Measurements from ENCODE around the gene ARMC9. TPM values are rescaled to one million over a fixed set of nuclear protein-coding genes. Genes with fewer than 3 reads are reported as not detected.

Gene ARMC9
- total RNA-seq, 1 experiment from 2014 or later, result 16.4 TPM

DNA sequence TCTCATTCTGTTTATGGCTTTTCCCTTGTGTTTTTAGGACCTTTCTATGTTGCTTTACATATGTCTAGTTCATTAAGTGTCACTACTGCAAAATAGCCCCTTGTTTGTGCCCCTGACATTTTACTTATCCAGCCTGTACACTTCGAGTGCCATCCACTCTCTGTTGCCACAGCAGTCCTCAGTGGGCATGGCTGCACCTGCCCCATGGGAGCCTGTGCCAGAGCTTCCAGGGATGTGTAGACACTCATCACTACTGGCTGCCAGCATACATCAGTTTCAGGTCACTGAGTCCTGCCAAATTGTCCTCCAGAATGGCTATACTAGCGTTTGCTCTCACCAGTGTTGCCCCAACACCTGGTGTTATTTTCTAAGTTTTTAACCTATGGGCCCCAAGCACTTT is 80.4 kb downstream of the ARMC9 start:
- H3K4me2 ChIP-seq (ENCODE audit: low read length), result no peak overlapping the region
- BruUV-seq (replicated peaks), result no TSS peak
- no peaks in the 10 kb centered on the region for H3K9me3 ChIP-seq (ENCODE audit: control insufficient read depth in 1 of 2, insufficient read depth in 1 of 2, low read depth in 1 of 2, low read length in 2 of 2)
- no peaks in the 10 kb centered on the region for H3K27me3 ChIP-seq (ENCODE audit: insufficient read depth, low read length)
- no peak for DNase-seq (ENCODE audit: low read depth, low spot score)
- RAD21 ChIA-PET (ENCODE audit: low non-redundant PET in 1 of 2, low total read pairs in 2 of 2, uncharacterized antibody in 2 of 2, unreplicated experiment in 2 of 2), result no interaction called here
- no peak for ATAC-seq
- intact Hi-C loops (cut with micrococcal nuclease), result no loop called here
- peaks cover under 1 to 8% of the 10 kb centered on the region in 2 experiments for H3K36me3 ChIP-seq (ENCODE audit: control insufficient read depth in 1 of 2, insufficient read depth in 2 of 2, low read length in 2 of 2)
- H2AFZ ChIP-seq (ENCODE audit: low read depth, low read length, poor library complexity, severe bottlenecking), result no peak overlapping the region
- H3K4me3 ChIP-seq (replicated peaks in 1 of 2; ENCODE audit: low read depth in 1 of 2, low read length in 2 of 2), result no peak overlapping the region
- no peaks in the 10 kb centered on the region for H3K79me2 ChIP-seq (ENCODE audit: insufficient read depth, low read length)
- no peak overlapping the region for H3K27ac ChIP-seq (ENCODE audit: low read depth, low read length)
- TF ChIP-seq SRF (IDR thresholded peaks at IDR 0.05; ENCODE audit: low read depth) (no peak), CEBPB (IDR thresholded peaks at IDR 0.05; ENCODE audit: low read depth) (no peak), POLR2A (IDR thresholded peaks at IDR 0.05; ENCODE audit: borderline replicate concordance, extremely low read depth, insufficient read depth, insufficient read length) (no peak), TCF7L2 (IDR thresholded peaks at IDR 0.05; ENCODE audit: borderline replicate concordance, extremely low read depth, insufficient read depth, insufficient read length) (no peak)
- CTCF ChIA-PET, result no interaction called here
- POLR2A ChIA-PET, result no interaction called here
- H3K9ac ChIP-seq (ENCODE audit: low read length), result no peak overlapping the region
- no peaks in the 10 kb centered on the region for H3K9me2 ChIP-seq (ENCODE audit: insufficient read depth)
- H4K20me1 ChIP-seq (ENCODE audit: insufficient read depth), result no peaks in the 10 kb centered on the region
- H3K4me1 ChIP-seq (ENCODE audit: control insufficient read depth in 1 of 2, insufficient read depth in 2 of 2, low read length in 2 of 2), result no peaks in the 10 kb centered on the region

DNA sequence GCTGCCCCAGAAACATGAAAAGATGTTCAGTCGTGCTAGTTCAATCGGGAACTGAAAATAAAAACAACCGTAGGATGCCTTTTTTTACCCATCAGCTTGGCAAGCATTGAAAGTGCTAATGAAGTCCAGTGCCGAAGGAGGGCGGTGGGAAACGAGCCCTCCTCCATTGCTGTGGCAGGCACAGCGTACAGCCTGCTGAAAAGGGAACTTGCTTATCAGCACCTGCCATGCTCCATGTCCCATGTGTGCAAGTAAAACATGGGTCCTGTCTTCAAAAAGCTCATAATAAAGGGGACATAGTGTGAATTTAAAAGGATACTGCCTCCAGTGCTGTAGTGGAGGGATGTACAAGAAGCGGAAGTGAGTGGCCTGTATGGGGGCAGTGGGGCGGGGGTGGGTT is 82.4 kb downstream of the ARMC9 start:
- Histone ChIP-seq H3K4me2 (ENCODE audit: low read length) (no peak overlapping the region), H3K4me1 (ENCODE audit: control insufficient read depth in 1 of 2, insufficient read depth in 2 of 2, low read length in 2 of 2) (no peaks in the 10 kb centered on the region), H3K36me3 (ENCODE audit: control insufficient read depth in 1 of 2, insufficient read depth in 2 of 2, low read length in 2 of 2) (peaks cover 0 to 8% of the 10 kb centered on the region in 2 experiments; a peak in 3 of 4 replicates), H3K4me3 (replicated peaks in 1 of 2; ENCODE audit: low read depth in 1 of 2, low read length in 2 of 2) (no peak overlapping the region), H3K9ac (ENCODE audit: low read length) (no peak overlapping the region), H3K27ac (ENCODE audit: low read depth, low read length) (no peak overlapping the region), H2AFZ (ENCODE audit: low read depth, low read length, poor library complexity, severe bottlenecking) (no peak overlapping the region), H3K9me2 (ENCODE audit: insufficient read depth) (no peaks in the 10 kb centered on the region), H3K27me3 (ENCODE audit: insufficient read depth, low read length) (no peaks in the 10 kb centered on the region), H3K9me3 (ENCODE audit: control insufficient read depth in 1 of 2, insufficient read depth in 1 of 2, low read depth in 1 of 2, low read length in 2 of 2) (no peaks in the 10 kb centered on the region), H3K79me2 (ENCODE audit: insufficient read depth, low read length) (no peaks in the 10 kb centered on the region), H4K20me1 (ENCODE audit: insufficient read depth) (no peaks in the 10 kb centered on the region)
- ChIA-PET CTCF (no interaction called here), RAD21 (ENCODE audit: low non-redundant PET in 1 of 2, low total read pairs in 2 of 2, uncharacterized antibody in 2 of 2, unreplicated experiment in 2 of 2) (no interaction called here), POLR2A (no interaction called here)
- ATAC-seq (no peak), DNase-seq (ENCODE audit: low read depth, low spot score) (no peak)
- intact Hi-C loops (cut with micrococcal nuclease), result no loop called here
- BruUV-seq (replicated peaks), result no TSS peak
- TF ChIP-seq FOSL1 (IDR thresholded peaks at IDR 0.05; ENCODE audit: low read depth) (no peak), EZH2phosphoT487 (IDR thresholded peaks at IDR 0.05; ENCODE audit: borderline replicate concordance) (no peak), EGR1 (IDR thresholded peaks at IDR 0.05; ENCODE audit: low read depth) (no peak), SP1 (IDR thresholded peaks at IDR 0.05; ENCODE audit: low read depth) (no peak), ZNF274 (IDR thresholded peaks at IDR 0.05; ENCODE audit: low read depth, low read length) (no peak), POLR2AphosphoS5 (IDR thresholded peaks at IDR 0.05; ENCODE audit: low read depth, low read length) (no peak), SIN3A (IDR thresholded peaks at IDR 0.05; ENCODE audit: low read depth) (no peak), CBX3 (IDR thresholded peaks at IDR 0.05; ENCODE audit: low read depth) (no peak), POLR2A (IDR thresholded peaks at IDR 0.05; ENCODE audit: borderline replicate concordance, extremely low read depth, insufficient read depth, insufficient read length) (no peak), EZH2 (IDR thresholded peaks at IDR 0.05) (no peak)
- TF ChIP-seq, protein P1, sequence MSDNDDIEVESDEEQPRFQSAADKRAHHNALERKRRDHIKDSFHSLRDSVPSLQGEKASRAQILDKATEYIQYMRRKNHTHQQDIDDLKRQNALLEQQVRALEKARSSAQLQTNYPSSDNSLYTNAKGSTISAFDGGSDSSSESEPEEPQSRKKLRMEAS (IDR thresholded peaks at IDR 0.05), result no peak
- TF ChIP-seq, protein P2, sequence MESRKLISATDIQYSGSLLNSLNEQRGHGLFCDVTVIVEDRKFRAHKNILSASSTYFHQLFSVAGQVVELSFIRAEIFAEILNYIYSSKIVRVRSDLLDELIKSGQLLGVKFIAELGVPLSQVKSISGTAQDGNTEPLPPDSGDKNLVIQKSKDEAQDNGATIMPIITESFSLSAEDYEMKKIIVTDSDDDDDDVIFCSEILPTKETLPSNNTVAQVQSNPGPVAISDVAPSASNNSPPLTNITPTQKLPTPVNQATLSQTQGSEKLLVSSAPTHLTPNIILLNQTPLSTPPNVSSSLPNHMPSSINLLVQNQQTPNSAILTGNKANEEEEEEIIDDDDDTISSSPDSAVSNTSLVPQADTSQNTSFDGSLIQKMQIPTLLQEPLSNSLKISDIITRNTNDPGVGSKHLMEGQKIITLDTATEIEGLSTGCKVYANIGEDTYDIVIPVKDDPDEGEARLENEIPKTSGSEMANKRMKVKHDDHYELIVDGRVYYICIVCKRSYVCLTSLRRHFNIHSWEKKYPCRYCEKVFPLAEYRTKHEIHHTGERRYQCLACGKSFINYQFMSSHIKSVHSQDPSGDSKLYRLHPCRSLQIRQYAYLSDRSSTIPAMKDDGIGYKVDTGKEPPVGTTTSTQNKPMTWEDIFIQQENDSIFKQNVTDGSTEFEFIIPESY (IDR thresholded peaks at IDR 0.05; ENCODE audit: extremely low read depth, insufficient replicate concordance, low read length), result no peak
- TF ChIP-seq, protein P3, sequence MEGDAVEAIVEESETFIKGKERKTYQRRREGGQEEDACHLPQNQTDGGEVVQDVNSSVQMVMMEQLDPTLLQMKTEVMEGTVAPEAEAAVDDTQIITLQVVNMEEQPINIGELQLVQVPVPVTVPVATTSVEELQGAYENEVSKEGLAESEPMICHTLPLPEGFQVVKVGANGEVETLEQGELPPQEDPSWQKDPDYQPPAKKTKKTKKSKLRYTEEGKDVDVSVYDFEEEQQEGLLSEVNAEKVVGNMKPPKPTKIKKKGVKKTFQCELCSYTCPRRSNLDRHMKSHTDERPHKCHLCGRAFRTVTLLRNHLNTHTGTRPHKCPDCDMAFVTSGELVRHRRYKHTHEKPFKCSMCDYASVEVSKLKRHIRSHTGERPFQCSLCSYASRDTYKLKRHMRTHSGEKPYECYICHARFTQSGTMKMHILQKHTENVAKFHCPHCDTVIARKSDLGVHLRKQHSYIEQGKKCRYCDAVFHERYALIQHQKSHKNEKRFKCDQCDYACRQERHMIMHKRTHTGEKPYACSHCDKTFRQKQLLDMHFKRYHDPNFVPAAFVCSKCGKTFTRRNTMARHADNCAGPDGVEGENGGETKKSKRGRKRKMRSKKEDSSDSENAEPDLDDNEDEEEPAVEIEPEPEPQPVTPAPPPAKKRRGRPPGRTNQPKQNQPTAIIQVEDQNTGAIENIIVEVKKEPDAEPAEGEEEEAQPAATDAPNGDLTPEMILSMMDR (IDR thresholded peaks at IDR 0.05 in 2 of 3, conservative IDR thresholded peaks at IDR 0.05 in 1 of 3; ENCODE audit: borderline replicate concordance in 1 of 3, insufficient read depth in 1 of 3, low read depth in 2 of 3, low read length in 2 of 3), result no peak
